HepG2 (cell line): ENCODE data around the gene DSTYK. TPM values are rescaled to one million over a fixed set of nuclear protein-coding genes. Genes with fewer than 3 reads are reported as not detected.

Experiments used
- ATAC-seq: fragments of 200-7000 bp; cut with Tn5 transposase; 3 replicates; pipeline ENCODE4 v1.9.1; 2020; ENCODE audit warnings: mild to moderate bottlenecking, moderate library complexity
- BruUV-seq: library from RNA; stranded (reverse); fragments of 400-500 nt; replicated peaks from 2 replicates; lab custom pipeline; 2021; lab: Mats Ljungman, UMichigan
- CTCF ChIA-PET: fragments of 300-600 bp; formaldehyde crosslinking; extraction: SDS; loops from one replicate; lab custom pipeline; 2021; ENCODE audit warnings: low total read pairs, inconsistent platforms, low intra/inter-chr PET ratio; lab: Yijun Ruan, JAX
- POLR2A ChIA-PET: fragments of 350-600 bp; sonication (Branson Sonifier 250); formaldehyde crosslinking; loops from one replicate; lab custom pipeline; 2020; ENCODE audit warnings: antibody characterized with exemption, inconsistent platforms; lab: Yijun Ruan, JAX
- DNase-seq: peaks from one replicate; pipeline ENCODE4 v3.0.0-alpha.2; 2015; ENCODE audit warnings: low spot score
- FAIRE-seq: peaks from 3 replicates; lab custom pipeline; 2011; peaks lifted over from hg19 to GRCh38; lab: Jason Lieb, UNC
- H2AFZ ChIP-seq: one replicate; pipeline ENCODE4 v1.6.1; 2011; ENCODE audit warnings: low read length, inconsistent platforms
- H3K27ac ChIP-seq: fragments of 300-600 bp; 3 replicates; pipeline ENCODE4 v1.8.0; 2011; ENCODE audit warnings: mixed run types, mild to moderate bottlenecking, mixed read lengths, low read length, inconsistent platforms; ENCODE audit not compliant: insufficient read depth; ENCODE audit errors: extremely low read length
- H3K27me3 ChIP-seq, 2 experiments: fragments of 200-600 bp in 1 of 2; 2 replicates in 1 of 2; 3 replicates in 1 of 2; pipeline versions ENCODE4 v1.6.0 to v1.8.0; 2011; ENCODE audit warnings: low read length in 2 of 2, mild to moderate bottlenecking in 2 of 2, moderate library complexity in 2 of 2, inconsistent platforms in 1 of 2; ENCODE audit not compliant: insufficient read depth in 2 of 2, control insufficient read depth in 1 of 2
- H3K36me3 ChIP-seq, 2 experiments: fragments of 200-600 bp in 1 of 2; replicated peaks in 1 of 2; 2 replicates in 1 of 2; 3 replicates in 1 of 2; pipeline versions ENCODE4 v1.5.1 to v1.8.0; 2011; ENCODE audit warnings: low read length in 2 of 2, inconsistent platforms in 1 of 2; ENCODE audit not compliant: insufficient read depth in 2 of 2, control insufficient read depth in 1 of 2
- H3K4me1 ChIP-seq: 2 replicates; pipeline ENCODE4 v1.5.1; 2012; ENCODE audit warnings: low read length, inconsistent platforms; ENCODE audit not compliant: insufficient read depth
- H3K4me2 ChIP-seq: 2 replicates; pipeline ENCODE4 v1.6.0; 2011; ENCODE audit warnings: low read depth, low read length, inconsistent platforms
- H3K4me3 ChIP-seq, 3 experiments: fragments of 200-600 bp in 1 of 3; sonication (generic), shearing (Covaris generic) in 1 of 3; replicated peaks in 1 of 3; 2 replicates each; pipeline ENCODE4 v1.5.1; 2011 to 2016; ENCODE audit warnings: low read length in 3 of 3, inconsistent platforms in 2 of 3, low read depth in 2 of 3, mild to moderate bottlenecking in 2 of 3, control low read depth in 1 of 3, mixed read lengths in 1 of 3; ENCODE audit not compliant: insufficient read depth in 1 of 3
- H3K79me2 ChIP-seq: one replicate; pipeline ENCODE4 v1.6.1; 2011; ENCODE audit warnings: low read length, inconsistent platforms; ENCODE audit not compliant: insufficient read depth
- H3K9ac ChIP-seq: 2 replicates; pipeline ENCODE4 v1.6.0; 2011; ENCODE audit warnings: mild to moderate bottlenecking, low read depth, low read length, inconsistent platforms; ENCODE audit not compliant: insufficient read depth
- H3K9me3 ChIP-seq: 2 replicates; pipeline ENCODE4 v1.5.1; 2012; ENCODE audit warnings: mild to moderate bottlenecking, low read length
- H4K20me1 ChIP-seq: 2 replicates; pipeline ENCODE4 v1.6.0; 2011; ENCODE audit warnings: inconsistent platforms, mild to moderate bottlenecking, low read length, moderate library complexity; ENCODE audit not compliant: insufficient read depth
- ATF7-NPFF ChIP-seq: sonication (generic); formaldehyde crosslinking; IDR thresholded peaks from 2 replicates; pipeline ENCODE4 v1.8.1; 2023; ENCODE audit warnings: mild to moderate bottlenecking, low read depth, missing genetic modification reagents, moderate library complexity
- FOSL1 ChIP-seq: sonication (generic); formaldehyde crosslinking; IDR thresholded peaks from 2 replicates; pipeline ENCODE4 v1.9.0; 2021; ENCODE audit warnings: missing genetic modification reagents, borderline replicate concordance
- FOXK2 ChIP-seq: fragments of 450-650 bp; IDR thresholded peaks from 2 replicates; pipeline ENCODE4 v1.6.1; 2016
- MAX ChIP-seq: IDR thresholded peaks from 2 replicates; pipeline ENCODE4 v1.6.1; 2012; ENCODE audit warnings: inconsistent platforms
- MTERF4 ChIP-seq: sonication (generic); formaldehyde crosslinking; IDR thresholded peaks from 2 replicates; pipeline ENCODE4 v1.8.0; 2023; ENCODE audit warnings: mild to moderate bottlenecking, missing genetic modification reagents
- PATZ1 ChIP-seq: sonication (generic); formaldehyde crosslinking; IDR thresholded peaks from 2 replicates; pipeline ENCODE4 v1.4.0; 2020; ENCODE audit warnings: missing genetic modification reagents
- RBM22 ChIP-seq: fragments of 200-400 bp; formaldehyde crosslinking; optimal IDR thresholded peaks from 2 replicates; pipeline ENCODE3; 2017; ENCODE audit warnings: mild to moderate bottlenecking, low read length, moderate library complexity
- SALL2 ChIP-seq: sonication (generic); formaldehyde crosslinking; IDR thresholded peaks from 2 replicates; pipeline ENCODE4 v1.8.1; 2023; ENCODE audit warnings: mild to moderate bottlenecking, missing genetic modification reagents, inconsistent platforms
- TSC22D2 ChIP-seq: sonication (generic); formaldehyde crosslinking; IDR thresholded peaks from 2 replicates; pipeline ENCODE4 v1.5.1; 2020; ENCODE audit warnings: missing genetic modification reagents, mild to moderate bottlenecking, borderline replicate concordance
- U2AF2 ChIP-seq: fragments of 200-400 bp; formaldehyde crosslinking; IDR thresholded peaks from 2 replicates; pipeline ENCODE4 v1.6.1; 2017; ENCODE audit warnings: low read depth, mild to moderate bottlenecking, low read length
- ZBTB2 ChIP-seq: sonication (generic); formaldehyde crosslinking; IDR thresholded peaks from 2 replicates; pipeline ENCODE4 v1.8.0; 2022; ENCODE audit warnings: low read depth, missing genetic modification reagents
- ZNF138 ChIP-seq: sonication (generic); formaldehyde crosslinking; IDR thresholded peaks from 2 replicates; pipeline ENCODE4 v1.5.0; 2020; ENCODE audit warnings: mild to moderate bottlenecking, low read depth, missing genetic modification reagents
- ZNF207 ChIP-seq: fragments of 450-650 bp; IDR thresholded peaks from 2 replicates; pipeline ENCODE4 v1.6.1; 2016; ENCODE audit warnings: antibody characterized with exemption, borderline replicate concordance
- ZNF260 ChIP-seq: sonication (generic); formaldehyde crosslinking; IDR thresholded peaks from 2 replicates; pipeline ENCODE4 v1.4.0; 2020; ENCODE audit warnings: missing genetic modification reagents, low read depth, mild to moderate bottlenecking, borderline replicate concordance
- ZNF383 ChIP-seq: sonication (generic); formaldehyde crosslinking; IDR thresholded peaks from 2 replicates; pipeline ENCODE4 v1.4.0; 2020; ENCODE audit warnings: missing genetic modification reagents, mild to moderate bottlenecking, borderline replicate concordance
- ZSCAN31 ChIP-seq: sonication (generic); formaldehyde crosslinking; IDR thresholded peaks from 2 replicates; pipeline ENCODE4 v1.5.0; 2020; ENCODE audit warnings: low read depth, mild to moderate bottlenecking, missing genetic modification reagents
- WGBS: methylation state at CpG from one replicate; pipeline ENCODE4 v1.1.6; 2017; ENCODE audit warnings: low lambda C conversion rate; 5-methylcytosine and 5-hydroxymethylcytosine counted together
- in situ Hi-C: cut with HindIII; loops from 2 replicates; pipeline ENCODE4 v1.10.0; 2017; ENCODE audit warnings: low pct_unique_long_range_greater_than_20kb; ENCODE audit not compliant: extremely low pct_ligation_motif_present
- intact Hi-C: fragments of 100-400 bp; cut with micrococcal nuclease; formaldehyde crosslinking; loops from one replicate; pipeline ENCODE4 v1.10.0; 2022; ENCODE audit not compliant: unreplicated experiment
- polyA plus RNA-seq, 8 experiments: library from polyadenylated mRNA; depleted of rRNA in 3 of 8; stranded (reverse) in 7 of 8; unstranded in 1 of 8; fragments of >200 nt; fragmentation: Illumina TruSeq in 4 of 8; extraction: Trizol in 4 of 8; gene quantifications; 2 replicates each; pipeline versions ENCODE4 v1.2.1 to v1.2.3, GENCODE V29; 2011 to 2016; ENCODE audit warnings: low read depth in 4 of 8, missing spikeins in 1 of 8, mixed read lengths in 1 of 8; ENCODE audit not compliant: insufficient read depth in 1 of 8
- total RNA-seq, 5 experiments: library from RNA; depleted of rRNA; stranded (reverse); fragments of >200 nt; fragmentation: Illumina TruSeq; extraction: Trizol; gene quantifications; 2 replicates each; pipeline ENCODE4 v1.2.3, GENCODE V29; 2016; ENCODE audit warnings: low read depth in 1 of 5

The DSTYK gene
- total and polyA plus RNA-seq, 2 of the 13 experiments (the other 11 are each of a cell fraction or from before 2014, with no cell fraction given), result 2.6 to 4.8 TPM

- TF ChIP-seq U2AF2 (no peak), PATZ1 (CRISPR knock-in tag) (no peak), ZNF207 (no peak), FOSL1 (CRISPR knock-in tag) (no peak), MTERF4 (no peak), ZBTB2 (no peak), SALL2 (no peak), RBM22 (no peak), ZSCAN31 (CRISPR knock-in tag) (no peak), MAX (no peak), ZNF383 (CRISPR knock-in tag) (no peak), FOXK2 (no peak), ZNF138 (CRISPR knock-in tag) (no peak), ATF7-NPFF (CRISPR knock-in tag) (no peak), ZNF260 (no peak), TSC22D2 (no peak)
- TF ChIP-seq, all 625 proteins: peak for 0
- H3K27ac ChIP-seq, result no peak overlapping the region
- no peak for FAIRE-seq
- no peak for ATAC-seq
- in situ Hi-C loops (loop anchor here (5.0 to 10.0 kb wide), 2 partner anchors 195 to 283 kb away; no protein-coding TSS in a partner anchor), intact Hi-C loops (loop anchor here (5.0 kb wide), 1 partner anchor 138 kb away; the partner anchor contains the start of gene RBBP5)
- DNase-seq, result no peak
- H3K9ac ChIP-seq, result no peak overlapping the region
- no peaks in the 10 kb centered on the region for H3K36me3 ChIP-seq
- no peak overlapping the region for H3K4me2 ChIP-seq
- H3K27me3 ChIP-seq, result peaks cover 3 to 48% of the 10 kb centered on the region in 2 experiments
- H3K4me1 ChIP-seq, result peaks cover 22% of the 10 kb centered on the region
- CTCF ChIA-PET, result no interaction called here
- POLR2A ChIA-PET, result interaction anchor here (1.4 kb wide), 1 partner anchor 30 kb away, joined by 3 read pairs; no protein-coding TSS in a partner anchor
- H3K79me2 ChIP-seq, result no peaks in the 10 kb centered on the region
- no peaks in the 10 kb centered on the region for H4K20me1 ChIP-seq
- no peak overlapping the region for H3K4me3 ChIP-seq
- WGBS, result 0% methylated on average over 1 of the region's 1 CpG
- no peak overlapping the region for H2AFZ ChIP-seq
- no peaks in the 10 kb centered on the region for H3K9me3 ChIP-seq
- no TSS peak for BruUV-seq
Measured at GRCh38 chr1:205259998-205260397, 48.5 kb upstream of the DSTYK start.
